GM19468 (cell line): ENCODE measurements around the gene SULT4A1.
"Not testable (repeated sequence)": the region's sequence is repeated elsewhere in the genome, so short reads cannot be mapped to it uniquely, and the experiment has no call there.

ENCODE experiments used
- ATAC-seq: cut with Tn5 transposase; IDR thresholded peaks from one replicate; pipeline ENCODE4 v1.9.1; 2021; ENCODE audit warnings: mild to moderate bottlenecking, moderate library complexity, moderate number of reproducible peaks; ENCODE audit not compliant: unreplicated experiment; ENCODE audit errors: extremely low read depth

Gene SULT4A1

DNA sequence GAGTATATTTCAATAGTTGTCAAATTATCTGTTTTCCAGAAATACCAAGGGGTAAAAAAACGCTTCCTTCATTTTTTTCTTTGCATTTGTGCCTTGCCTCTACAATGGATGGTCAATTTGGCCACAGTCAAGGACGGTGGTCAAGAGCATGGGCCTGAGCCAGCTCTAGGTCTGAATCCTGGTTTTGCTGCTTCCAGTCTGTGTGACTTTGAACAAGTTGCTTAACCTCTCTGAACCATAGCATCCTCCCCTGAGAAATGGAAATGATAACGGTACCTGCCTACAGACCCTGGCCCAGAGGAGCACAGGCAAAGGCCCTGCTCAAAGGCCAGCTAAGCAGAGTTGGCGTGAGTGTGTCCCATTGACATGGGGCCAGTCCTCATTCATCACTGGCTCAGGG is 26.4 kb upstream of the SULT4A1 start:
- no peak for ATAC-seq

GRCh38 chr22:43887391-43887790 is 25.1 kb upstream of the SULT4A1 start:
- ATAC-seq = no peak

DNA sequence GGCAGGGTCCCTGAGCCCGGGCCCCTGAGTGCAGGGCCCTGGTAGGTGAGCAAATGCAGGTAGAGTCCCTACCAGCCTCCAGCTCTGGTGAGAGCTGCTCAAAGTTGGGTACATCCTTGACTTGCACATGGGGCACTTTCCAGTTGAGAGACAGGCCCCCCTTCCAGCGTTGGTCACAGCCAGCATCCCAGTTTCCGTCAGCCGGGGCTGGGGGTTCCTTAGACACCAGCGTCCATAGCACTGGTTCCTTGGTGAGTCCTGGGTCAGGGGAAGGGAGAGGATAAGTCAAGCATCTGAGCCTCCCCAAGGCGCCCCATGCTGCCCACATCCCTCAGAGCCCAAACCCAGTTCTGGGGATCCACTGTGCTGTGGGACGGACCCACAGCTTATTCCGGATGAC is 23.9 kb upstream of the SULT4A1 start:
- ATAC-seq = no peak

DNA sequence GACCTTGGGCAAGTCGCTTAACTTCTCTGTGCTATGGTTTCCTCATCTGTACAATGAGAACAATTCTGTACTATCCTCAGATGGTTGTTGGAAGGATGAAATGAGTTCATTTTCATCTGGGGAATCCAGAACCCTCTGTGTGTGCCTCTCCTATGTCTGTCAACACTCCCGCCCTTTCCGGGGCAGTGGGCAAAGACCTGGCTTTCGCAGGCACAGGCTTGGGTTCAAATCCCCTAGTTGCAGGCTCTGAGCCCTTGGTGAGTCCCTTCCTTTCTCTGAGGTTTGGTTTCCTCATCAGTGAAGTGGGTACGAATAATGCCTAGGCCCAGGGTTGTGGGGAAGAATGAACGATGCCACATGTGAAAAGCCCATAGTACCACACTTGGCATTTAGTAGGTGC is 23.5 kb upstream of the SULT4A1 start:
- no peak for ATAC-seq

- ATAC-seq = no peak
These were observed 23.0 kb upstream of the SULT4A1 start for GRCh38 chr22:43885319-43885671.

GRCh38 chr22:43884600-43885318 is 22.4 kb upstream of the SULT4A1 start:
- no peak for ATAC-seq

DNA sequence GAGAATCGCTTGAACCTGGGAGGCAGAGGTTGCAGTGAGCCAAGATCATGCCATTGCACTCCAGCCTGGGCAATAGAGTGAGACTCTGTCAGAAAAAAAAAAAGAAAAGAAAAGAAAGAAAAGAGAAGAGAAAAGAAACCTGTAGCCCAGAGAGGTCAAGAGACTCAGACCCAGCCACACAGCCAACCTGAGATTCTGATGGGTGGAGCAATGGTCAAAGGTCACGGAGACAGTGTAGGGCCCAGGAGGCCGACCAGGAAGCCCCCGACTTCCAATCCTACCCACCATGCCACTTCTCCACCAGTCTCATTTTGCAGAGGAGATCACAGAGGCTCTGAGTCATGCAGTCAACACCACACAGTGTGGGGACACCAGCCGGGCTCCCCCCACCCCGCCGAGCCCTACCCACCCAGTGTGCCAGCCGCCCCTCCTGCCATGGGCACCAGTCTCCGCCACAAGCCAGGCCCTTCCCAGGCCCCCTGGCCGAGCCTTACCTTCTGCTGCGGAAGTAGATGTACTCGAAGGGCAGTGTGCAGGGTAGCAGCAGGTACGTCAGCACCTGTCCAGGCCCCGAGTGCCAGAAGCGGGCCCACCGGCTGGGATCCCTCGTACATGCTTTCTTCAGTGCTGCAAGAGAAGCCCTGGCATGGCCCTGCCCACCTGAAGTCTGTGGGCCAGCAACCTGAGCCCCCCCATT is 21.6 kb upstream of the SULT4A1 start:
- ATAC-seq = no peak

DNA sequence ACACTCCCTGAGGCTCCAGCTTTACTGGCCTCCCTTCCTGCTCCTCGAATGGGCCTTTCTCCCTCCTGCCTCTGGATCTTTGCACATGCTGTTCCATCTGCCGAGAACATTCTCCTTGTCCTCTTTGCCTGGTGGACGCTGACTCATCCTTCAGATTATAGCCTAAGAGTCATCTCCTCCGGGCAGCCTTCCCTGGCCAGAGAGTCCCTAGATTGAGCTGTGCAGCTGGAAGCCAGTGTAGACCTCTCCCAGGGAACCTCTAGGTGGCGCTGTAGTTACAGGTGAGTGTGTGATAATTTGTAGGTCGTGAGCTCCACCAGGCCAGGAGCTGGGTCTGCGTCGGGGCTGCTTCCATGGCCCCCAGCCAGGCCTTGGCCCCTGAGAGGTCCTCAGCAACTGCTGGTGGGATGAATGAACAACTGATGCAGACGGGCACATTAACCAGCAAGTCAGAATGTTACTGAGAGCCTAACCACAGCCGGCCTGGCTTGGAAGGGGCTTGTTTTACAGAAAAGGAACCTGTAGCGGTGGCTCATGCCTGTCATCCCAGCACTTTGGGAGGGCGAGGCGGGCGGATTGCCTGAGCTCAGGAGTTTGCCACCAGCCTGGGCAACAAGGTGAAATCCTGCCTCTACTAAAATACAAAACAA is 20.8 kb upstream of the SULT4A1 start:
- ATAC-seq = no peak

- ATAC-seq = no peak
These were observed 19.9 kb upstream of the SULT4A1 start for GRCh38 chr22:43882122-43882767.

DNA sequence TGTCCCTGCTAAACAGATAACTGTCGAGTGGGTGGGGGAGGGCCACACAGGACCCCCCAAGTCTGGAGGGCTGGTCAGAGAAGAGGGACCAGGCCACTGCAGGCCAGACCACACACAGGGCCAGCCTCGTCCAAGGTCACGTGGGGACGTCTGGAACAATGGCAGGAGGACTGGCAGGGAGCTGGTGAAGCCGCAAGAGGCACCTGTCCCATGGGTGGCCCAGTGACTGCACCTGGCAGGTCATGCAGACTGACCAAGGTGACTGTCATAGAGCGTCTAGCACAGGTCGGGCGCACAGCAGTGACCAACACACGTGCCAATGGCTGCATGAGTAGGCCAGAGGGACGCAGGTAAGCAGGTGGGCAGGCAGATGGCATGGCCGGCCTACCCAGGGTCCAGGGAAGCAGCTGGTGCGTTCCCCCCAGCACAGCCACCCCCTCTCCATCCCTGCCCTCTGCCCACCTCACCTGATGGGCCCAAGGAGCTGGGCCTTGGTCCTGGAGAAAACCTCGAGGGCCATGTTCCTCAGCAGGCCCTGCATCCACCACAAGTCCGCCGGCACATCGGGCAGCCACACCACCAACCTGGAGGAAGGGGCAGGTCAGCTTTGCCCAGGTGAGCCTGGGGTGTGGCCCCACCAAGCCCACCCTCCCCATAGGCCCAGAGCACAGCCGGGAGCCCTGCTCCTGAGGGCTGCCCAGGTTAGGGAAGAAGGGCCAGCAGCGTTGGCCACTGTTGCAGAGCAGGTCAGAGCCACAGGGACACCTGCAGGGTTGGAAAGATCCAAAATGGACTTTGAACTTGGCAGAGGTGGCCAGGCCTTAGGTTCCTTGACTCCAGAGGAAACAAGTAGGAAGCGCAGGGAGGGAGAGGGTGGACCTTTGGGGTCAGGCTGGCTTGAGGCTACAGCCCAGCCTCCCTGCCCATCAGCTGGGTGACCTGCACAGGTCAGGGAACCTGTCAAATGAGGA is 19.1 kb upstream of the SULT4A1 start:
- ATAC-seq = no peak

DNA sequence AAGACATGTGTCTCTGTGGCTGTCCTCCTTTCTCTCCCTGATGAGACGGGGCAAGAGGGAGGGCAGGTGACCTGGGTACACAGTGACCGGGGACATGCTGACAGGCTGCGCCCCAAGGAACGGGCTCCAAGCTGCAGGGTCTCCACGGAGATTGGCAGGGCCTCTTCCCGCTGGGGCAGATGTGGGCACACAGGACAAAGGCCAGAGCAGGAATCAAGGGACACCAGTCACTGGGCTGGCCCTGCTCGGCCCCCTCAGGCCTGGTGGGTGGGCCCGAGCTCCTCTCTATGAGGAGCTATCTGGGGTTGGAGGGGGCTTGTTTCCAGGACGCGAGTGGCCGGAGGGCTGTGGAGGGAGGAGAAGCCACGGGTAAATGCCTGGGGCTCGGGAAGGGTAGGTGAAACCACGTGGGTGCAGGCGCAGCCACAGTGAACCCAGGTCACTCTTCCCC is 18.3 kb upstream of the SULT4A1 start:
- no peak for ATAC-seq

- no peak for ATAC-seq
These were observed 17.7 kb upstream of the SULT4A1 start for GRCh38 chr22:43879901-43880540.

- no peak for ATAC-seq
These were observed 16.7 kb upstream of the SULT4A1 start for GRCh38 chr22:43878831-43879550.

GRCh38 chr22:43878079-43878795 is 15.9 kb upstream of the SULT4A1 start:
- no peak for ATAC-seq

DNA sequence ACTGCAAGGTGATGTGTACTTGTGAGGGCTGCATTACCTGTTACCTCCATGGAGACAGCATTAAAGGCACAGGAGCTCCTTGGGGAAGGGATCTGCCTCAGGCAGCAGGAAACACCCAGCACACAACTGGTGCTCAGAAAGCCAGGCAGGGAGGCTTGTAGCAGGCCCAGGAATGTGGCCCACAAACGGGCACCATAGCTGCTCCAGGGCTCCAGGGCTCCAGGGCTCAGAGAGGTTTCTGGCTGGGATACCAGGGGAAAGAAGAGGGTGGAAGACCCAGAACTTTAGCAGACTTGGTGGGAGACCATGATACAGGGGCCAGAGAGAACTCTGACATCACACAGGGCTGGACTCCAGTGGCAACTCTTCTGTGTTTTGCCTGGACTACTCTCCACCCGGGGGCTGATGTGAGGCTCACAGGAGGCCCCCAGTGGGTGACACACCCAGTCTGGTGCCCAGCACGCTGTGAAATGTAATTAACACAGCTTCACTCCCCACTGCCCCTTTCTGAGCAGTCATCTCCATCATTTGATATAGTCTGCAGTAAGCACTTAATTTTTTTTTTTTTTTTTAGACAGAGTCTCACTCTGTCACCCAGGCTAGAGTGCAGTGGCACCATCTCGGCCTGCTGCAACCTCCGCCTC is 14.7 kb upstream of the SULT4A1 start:
- no peak for ATAC-seq

DNA sequence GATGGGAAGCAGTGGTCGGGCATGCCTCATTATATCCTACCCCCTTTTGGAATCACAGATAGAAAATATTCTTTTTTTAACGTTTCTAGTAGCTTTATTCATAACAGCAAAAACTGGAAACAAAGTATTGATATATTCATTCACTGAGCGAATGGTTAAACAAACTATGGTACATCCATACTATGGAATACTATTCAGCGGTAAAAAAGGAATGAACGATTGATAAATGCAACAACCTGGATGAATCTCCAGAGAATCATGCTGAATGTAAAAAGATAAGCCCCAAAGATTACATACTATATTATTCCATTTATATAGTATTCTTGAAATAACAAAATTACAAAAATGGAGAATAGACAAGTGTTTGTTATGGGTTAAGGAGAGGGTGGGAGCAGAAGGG is 7.5 kb upstream of the SULT4A1 start:
- ATAC-seq = no peak

- ATAC-seq = not testable (repeated sequence)
These were observed 6.7 kb upstream of the SULT4A1 start for GRCh38 chr22:43869001-43869400.
